OCI-LY1 (cell line): ENCODE data around the gene DNAJC15.

ENCODE experiments used
- H2AFZ ChIP-seq: fragments of 200-600 bp; sonication (generic), shearing (Covaris generic); 2 replicates; pipeline ENCODE4 v1.6.0; 2014; ENCODE audit warnings: antibody characterized with exemption, mild to moderate bottlenecking, low read length
- H3F3A ChIP-seq: fragments of 200-600 bp; sonication (generic), shearing (Covaris generic); 2 replicates; pipeline ENCODE4 v1.6.0; 2014; ENCODE audit warnings: mild to moderate bottlenecking, antibody characterized with exemption, low read length, moderate library complexity; ENCODE audit not compliant: insufficient read depth
- H3K27ac ChIP-seq: fragments of 200-600 bp; sonication (generic); 2 replicates; pipeline ENCODE4 v1.5.1; 2014; ENCODE audit warnings: low read length, mixed run types, mild to moderate bottlenecking, low read depth; ENCODE audit not compliant: poor library complexity, severe bottlenecking
- H3K27me3 ChIP-seq: fragments of 200-600 bp; sonication (generic); 2 replicates; pipeline ENCODE4 v1.6.0; 2014; ENCODE audit warnings: antibody characterized with exemption, mild to moderate bottlenecking, low read length, moderate library complexity; ENCODE audit not compliant: insufficient read depth
- H3K36me3 ChIP-seq: fragments of 200-600 bp; sonication (generic); 2 replicates; pipeline ENCODE4 v1.6.1; 2014; ENCODE audit warnings: mild to moderate bottlenecking, antibody characterized with exemption, low read length, moderate library complexity, mixed read lengths; ENCODE audit not compliant: insufficient read depth
- H3K4me1 ChIP-seq: fragments of 200-600 bp; sonication (generic); 2 replicates; pipeline ENCODE4 v1.5.1; 2014; ENCODE audit warnings: mild to moderate bottlenecking, low read length, moderate library complexity; ENCODE audit not compliant: insufficient read depth, severe bottlenecking
- H3K4me2 ChIP-seq: fragments of 200-600 bp; sonication (generic), shearing (Covaris generic); 2 replicates; pipeline ENCODE4 v1.6.1; 2014; ENCODE audit warnings: low read length
- H3K4me3 ChIP-seq: fragments of 200-600 bp; sonication (generic); 2 replicates; pipeline ENCODE4 v1.5.1; 2014; ENCODE audit warnings: low read length, low read depth, mild to moderate bottlenecking, mixed read lengths; ENCODE audit not compliant: poor library complexity, severe bottlenecking
- H3K79me2 ChIP-seq: fragments of 200-600 bp; shearing (Covaris generic); 2 replicates; pipeline ENCODE4 v1.6.1; 2016; ENCODE audit warnings: mixed run types, low read length, mixed read lengths; ENCODE audit not compliant: insufficient read depth
- H3K9ac ChIP-seq: fragments of 200-600 bp; sonication (generic), shearing (Covaris generic); 2 replicates; pipeline ENCODE4 v1.6.1; 2014; ENCODE audit warnings: mild to moderate bottlenecking, low read length, mixed read lengths
- H3K9me2 ChIP-seq: fragments of 200-600 bp; sonication (generic), shearing (Covaris generic); 2 replicates; pipeline ENCODE4 v1.6.1; 2014; ENCODE audit warnings: low read depth, mild to moderate bottlenecking, low read length, mixed read lengths
- H3K9me3 ChIP-seq: fragments of 200-600 bp; shearing (Covaris generic); 2 replicates; pipeline ENCODE4 v1.6.1; 2014; ENCODE audit warnings: low read length, mixed read lengths
- H4K20me1 ChIP-seq: fragments of 200-600 bp; sonication (generic), shearing (Covaris generic); 2 replicates; pipeline ENCODE4 v1.6.0; 2016; ENCODE audit warnings: mild to moderate bottlenecking, low read length; ENCODE audit not compliant: insufficient read depth
- EZH2 ChIP-seq: fragments of 200-600 bp; sonication (generic), shearing (Covaris generic); IDR thresholded peaks from 2 replicates; pipeline ENCODE4 v1.8.0; 2017; ENCODE audit warnings: borderline replicate concordance, mixed run types, mild to moderate bottlenecking, antibody characterized with exemption, low read length, moderate library complexity, mixed read lengths
- TF ChIP-seq, protein P1 (sequence below): fragments of 200-600 bp; sonication (generic), shearing (Covaris generic); IDR thresholded peaks from 2 replicates; pipeline ENCODE4 v1.5.1; 2017; ENCODE audit warnings: mild to moderate bottlenecking, antibody characterized with exemption, low read length, moderate library complexity, mixed read lengths

Gene DNAJC15

DNA sequence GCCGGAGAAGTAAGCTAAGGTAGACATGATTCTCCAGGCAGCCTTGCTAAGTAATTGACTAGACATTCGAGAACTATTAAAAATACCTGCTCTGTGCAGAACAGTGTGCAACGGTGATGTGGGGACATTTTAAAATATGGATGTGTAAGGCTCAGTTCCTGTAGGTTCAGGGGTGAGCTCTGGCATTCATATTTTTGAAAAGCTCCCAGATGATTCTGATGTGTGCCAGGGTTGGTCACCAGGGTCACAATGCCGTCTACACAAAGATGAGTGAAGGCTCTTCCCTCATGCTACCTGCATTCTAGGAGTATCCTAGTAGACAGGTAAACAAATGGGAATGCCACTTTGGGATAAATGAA, 30.6 kb upstream of the DNAJC15 start:
- H3K27ac ChIP-seq: peak overlapping the region; percentile 82
- TF ChIP-seq EZH2: no peak
- TF ChIP-seq, protein P1, sequence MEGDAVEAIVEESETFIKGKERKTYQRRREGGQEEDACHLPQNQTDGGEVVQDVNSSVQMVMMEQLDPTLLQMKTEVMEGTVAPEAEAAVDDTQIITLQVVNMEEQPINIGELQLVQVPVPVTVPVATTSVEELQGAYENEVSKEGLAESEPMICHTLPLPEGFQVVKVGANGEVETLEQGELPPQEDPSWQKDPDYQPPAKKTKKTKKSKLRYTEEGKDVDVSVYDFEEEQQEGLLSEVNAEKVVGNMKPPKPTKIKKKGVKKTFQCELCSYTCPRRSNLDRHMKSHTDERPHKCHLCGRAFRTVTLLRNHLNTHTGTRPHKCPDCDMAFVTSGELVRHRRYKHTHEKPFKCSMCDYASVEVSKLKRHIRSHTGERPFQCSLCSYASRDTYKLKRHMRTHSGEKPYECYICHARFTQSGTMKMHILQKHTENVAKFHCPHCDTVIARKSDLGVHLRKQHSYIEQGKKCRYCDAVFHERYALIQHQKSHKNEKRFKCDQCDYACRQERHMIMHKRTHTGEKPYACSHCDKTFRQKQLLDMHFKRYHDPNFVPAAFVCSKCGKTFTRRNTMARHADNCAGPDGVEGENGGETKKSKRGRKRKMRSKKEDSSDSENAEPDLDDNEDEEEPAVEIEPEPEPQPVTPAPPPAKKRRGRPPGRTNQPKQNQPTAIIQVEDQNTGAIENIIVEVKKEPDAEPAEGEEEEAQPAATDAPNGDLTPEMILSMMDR: no peak

DNA sequence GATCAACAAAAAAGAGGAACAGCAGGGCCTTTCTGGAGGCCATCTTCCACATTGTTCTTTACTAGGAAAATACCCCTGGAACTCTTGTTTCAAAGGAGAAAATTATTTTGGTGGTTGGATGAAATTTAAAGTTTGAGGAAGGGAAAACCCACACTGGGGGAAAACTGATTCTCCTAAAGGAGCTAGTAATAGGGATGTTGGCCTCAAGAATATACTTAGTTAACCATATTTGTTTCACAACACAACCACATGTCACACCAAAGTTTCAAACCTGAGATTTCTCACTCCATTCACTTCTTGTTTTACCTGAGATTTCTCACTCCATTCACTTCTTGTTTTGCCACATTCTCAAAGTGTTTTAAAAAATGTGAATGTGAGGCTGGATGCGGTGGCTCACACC, 28.5 kb upstream of the DNAJC15 start:
- H3F3A ChIP-seq: no peaks in the 10 kb centered on the region; the same call in 1 of the 2 replicates
- H3K4me3 ChIP-seq: no peak overlapping the region
- no peaks in the 10 kb centered on the region for H3K9me2 ChIP-seq
- peak overlapping the region; percentile 2 for H3K27ac ChIP-seq
- H3K4me1 ChIP-seq: peaks cover 31% of the 10 kb centered on the region
- H3K9me3 ChIP-seq: no peaks in the 10 kb centered on the region
- no peaks in the 10 kb centered on the region for H3K27me3 ChIP-seq
- no peak overlapping the region for H2AFZ ChIP-seq
- H3K36me3 ChIP-seq: no peaks in the 10 kb centered on the region
- H4K20me1 ChIP-seq: no peaks in the 10 kb centered on the region
- no peak overlapping the region for H3K4me2 ChIP-seq
- TF ChIP-seq, protein P1: no peak
- no peak for TF ChIP-seq EZH2
- no peaks in the 10 kb centered on the region for H3K79me2 ChIP-seq
- H3K9ac ChIP-seq: no peak overlapping the region

More for the DNA sequence above, 30.6 kb upstream of the DNAJC15 start:
- H3K9me2 ChIP-seq: no peaks in the 10 kb centered on the region
- no peaks in the 10 kb centered on the region; the same call in 1 of the 2 replicates for H3F3A ChIP-seq
- no peaks in the 10 kb centered on the region for H3K79me2 ChIP-seq
- no peaks in the 10 kb centered on the region for H3K27me3 ChIP-seq
- H4K20me1 ChIP-seq: no peaks in the 10 kb centered on the region
- H3K36me3 ChIP-seq: no peaks in the 10 kb centered on the region
- no peaks in the 10 kb centered on the region for H3K9me3 ChIP-seq
- peak overlapping the region; percentile 86 for H3K4me2 ChIP-seq
- H2AFZ ChIP-seq: peak overlapping the region; percentile 96; the same call in 1 of the 2 replicates
- H3K9ac ChIP-seq: peak overlapping the region; percentile 73
- H3K4me1 ChIP-seq: peaks cover 31% of the 10 kb centered on the region
- peak overlapping the region; percentile 70 for H3K4me3 ChIP-seq

DNA sequence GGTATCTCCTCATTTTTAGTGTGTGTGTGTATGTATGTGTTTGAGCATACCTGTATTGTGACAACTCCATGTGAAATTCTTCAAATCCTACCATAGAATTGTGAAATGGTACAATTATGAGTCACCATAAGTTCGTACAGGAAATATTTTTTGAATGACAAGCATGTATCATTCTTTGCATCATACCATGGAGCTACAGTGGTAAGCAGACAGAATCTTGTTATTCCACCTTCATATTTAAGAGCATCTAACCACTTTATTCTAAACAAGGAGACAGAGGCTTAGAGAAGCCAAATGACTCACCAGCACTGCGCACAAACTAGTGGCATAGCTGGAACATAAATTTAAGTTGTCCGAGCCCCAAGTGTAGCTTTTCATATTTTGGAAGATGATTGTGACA, 26.8 kb upstream of the DNAJC15 start:
- Histone ChIP-seq H2AFZ (no peak overlapping the region), H3K4me1 (peaks cover 15% of the 10 kb centered on the region), H3K79me2 (no peaks in the 10 kb centered on the region), H4K20me1 (no peaks in the 10 kb centered on the region), H3K9me3 (no peaks in the 10 kb centered on the region), H3K36me3 (no peaks in the 10 kb centered on the region), H3K4me2 (no peak overlapping the region), H3K27ac (no peak overlapping the region), H3F3A (no peaks in the 10 kb centered on the region; the same call in 1 of the 2 replicates), H3K9ac (no peak overlapping the region), H3K27me3 (no peaks in the 10 kb centered on the region), H3K4me3 (no peak overlapping the region), H3K9me2 (no peaks in the 10 kb centered on the region)
- TF ChIP-seq, protein P1: no peak
- TF ChIP-seq EZH2: no peak
